Hair follicle dermal papilla cell (primary cell): ENCODE results near the gene SLC35A3. TPM values are rescaled to one million over a fixed set of nuclear protein-coding genes. Genes with fewer than 3 reads are reported as not detected.

Experiments
- small RNA-seq: library from RNA; depleted of rRNA; stranded (forward); fragments of <200 nt; gene quantifications from one replicate; pipeline ENCODE3, GENCODE V24; 2012
- total RNA-seq: library from RNA; depleted of rRNA; stranded (reverse); fragments of >200 nt; gene quantifications from 2 replicates; pipeline ENCODE4 v1.2.3, GENCODE V29; 2012

SLC35A3 gene
- 24.8 and 30.5 TPM in 2 replicates for total RNA-seq

GRCh38 chr1:99969729-99970621 lies at the start of gene SLC35A3:
TSS of gene SLC35A3 (plus strand) at chr1:99969996. CDS start at chr1:99993555, 23,559 bp downstream.

Small RNA genes lying within 50 kb of the gene (small RNA-seq; reads per million reads assigned to genes)
- not detected for gene RNU6-1318P
- not detected for gene RNU6-750P

Other genes with a start within 250 kb of the SLC35A3 start
- 8.5 and 23.0 TPM in 2 replicates for gene FRRS1, start 203.4 kb upstream of the SLC35A3 start, total RNA-seq
- 14.7 and 19.0 TPM in 2 replicates for gene AGL, start 119.6 kb upstream of the SLC35A3 start, total RNA-seq
- gene SASS6, start 162.9 kb downstream of the SLC35A3 start, total RNA-seq, result 1.3 and 1.8 TPM in 2 replicates
- gene TRMT13, start 163.2 kb downstream of the SLC35A3 start, total RNA-seq, result 9.4 and 13.0 TPM in 2 replicates
- gene LRRC39, start 208.3 kb downstream of the SLC35A3 start, total RNA-seq, result 0.24 and 0.65 TPM in 2 replicates